ENCODE results near the gene TOPBP1.

DNA sequence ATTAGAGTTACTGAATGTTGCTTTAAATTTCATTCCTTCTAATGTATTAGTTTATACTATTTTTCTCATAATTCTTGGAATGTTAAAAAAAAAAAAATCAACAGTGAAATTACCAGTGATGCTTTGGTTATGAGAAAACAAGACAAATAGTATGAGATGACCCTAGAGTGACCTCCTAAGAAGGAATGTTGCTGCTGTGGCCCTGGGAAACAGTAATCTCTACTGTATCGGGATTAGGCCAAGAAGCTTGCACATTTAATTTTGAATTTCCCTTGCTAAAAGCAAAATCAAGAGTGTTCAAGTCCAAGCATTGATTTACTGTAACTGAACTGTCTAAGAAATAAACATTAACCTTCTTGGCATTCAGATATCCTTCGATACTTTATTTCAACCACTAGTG is 18.1 kb downstream of the TOPBP1 start:
- TF ChIP-seq, protein P1, sequence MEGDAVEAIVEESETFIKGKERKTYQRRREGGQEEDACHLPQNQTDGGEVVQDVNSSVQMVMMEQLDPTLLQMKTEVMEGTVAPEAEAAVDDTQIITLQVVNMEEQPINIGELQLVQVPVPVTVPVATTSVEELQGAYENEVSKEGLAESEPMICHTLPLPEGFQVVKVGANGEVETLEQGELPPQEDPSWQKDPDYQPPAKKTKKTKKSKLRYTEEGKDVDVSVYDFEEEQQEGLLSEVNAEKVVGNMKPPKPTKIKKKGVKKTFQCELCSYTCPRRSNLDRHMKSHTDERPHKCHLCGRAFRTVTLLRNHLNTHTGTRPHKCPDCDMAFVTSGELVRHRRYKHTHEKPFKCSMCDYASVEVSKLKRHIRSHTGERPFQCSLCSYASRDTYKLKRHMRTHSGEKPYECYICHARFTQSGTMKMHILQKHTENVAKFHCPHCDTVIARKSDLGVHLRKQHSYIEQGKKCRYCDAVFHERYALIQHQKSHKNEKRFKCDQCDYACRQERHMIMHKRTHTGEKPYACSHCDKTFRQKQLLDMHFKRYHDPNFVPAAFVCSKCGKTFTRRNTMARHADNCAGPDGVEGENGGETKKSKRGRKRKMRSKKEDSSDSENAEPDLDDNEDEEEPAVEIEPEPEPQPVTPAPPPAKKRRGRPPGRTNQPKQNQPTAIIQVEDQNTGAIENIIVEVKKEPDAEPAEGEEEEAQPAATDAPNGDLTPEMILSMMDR (IDR thresholded peaks at IDR 0.05) = no peak
- no peak for TF ChIP-seq POLR2A (IDR thresholded peaks at IDR 0.05)
